Mesendoderm (in vitro differentiated cells): Measurements from ENCODE around the gene POPDC2.

Source experiments
- DNase-seq: peaks from one replicate; pipeline ENCODE4 v3.0.0; 2013
- H2AK5ac ChIP-seq: 2 replicates; pipeline ENCODE4 v1.6.1; 2013; ENCODE audit warnings: low read length, inconsistent platforms
- H2BK120ac ChIP-seq: 2 replicates; pipeline ENCODE4 v1.6.1; 2013; ENCODE audit warnings: low read depth, mild to moderate bottlenecking, low read length, moderate library complexity, mixed read lengths
- H2BK15ac ChIP-seq: replicated peaks from 2 replicates; pipeline ENCODE4 v1.6.1; 2013; ENCODE audit warnings: low read depth, mild to moderate bottlenecking, moderate library complexity
- H2BK5ac ChIP-seq: 2 replicates; pipeline ENCODE4 v1.6.1; 2013; ENCODE audit warnings: low read length, inconsistent platforms
- H3K18ac ChIP-seq: 2 replicates; pipeline ENCODE4 v1.6.1; 2013; ENCODE audit warnings: mild to moderate bottlenecking, low read length, mixed read lengths
- H3K23ac ChIP-seq: one replicate; pipeline ENCODE4 v1.6.1; 2013; ENCODE audit warnings: low read length
- H3K27ac ChIP-seq: 2 replicates; pipeline ENCODE4 v1.5.1; 2013; ENCODE audit warnings: low read depth, mild to moderate bottlenecking, inconsistent platforms, low read length, moderate library complexity
- H3K27me3 ChIP-seq: 2 replicates; pipeline ENCODE4 v1.6.1; 2013; ENCODE audit warnings: low read length, control low read depth, mild to moderate bottlenecking, inconsistent platforms; ENCODE audit not compliant: insufficient read depth, poor library complexity
- H3K36me3 ChIP-seq: 2 replicates; pipeline ENCODE4 v1.6.1; 2013; ENCODE audit warnings: low read length, inconsistent platforms; ENCODE audit not compliant: control insufficient read depth, insufficient read depth
- H3K4ac ChIP-seq: one replicate; pipeline ENCODE4 v1.6.1; 2013; ENCODE audit warnings: low read depth, mild to moderate bottlenecking, low read length, moderate library complexity
- H3K4me1 ChIP-seq: 2 replicates; pipeline ENCODE4 v1.6.1; 2013; ENCODE audit warnings: low read depth, low read length, inconsistent platforms; ENCODE audit not compliant: control insufficient read depth
- H3K4me2 ChIP-seq: 2 replicates; pipeline ENCODE4 v1.6.1; 2013; ENCODE audit warnings: low read length
- H3K4me3 ChIP-seq: 2 replicates; pipeline ENCODE4 v1.5.1; 2013; ENCODE audit warnings: mild to moderate bottlenecking, low read length
- H3K56ac ChIP-seq: one replicate; pipeline ENCODE4 v1.6.1; 2013; ENCODE audit warnings: low read length
- H3K79me1 ChIP-seq: 2 replicates; pipeline ENCODE4 v1.6.1; 2013; ENCODE audit warnings: low read length, inconsistent platforms
- H3K79me2 ChIP-seq: 2 replicates; pipeline ENCODE4 v1.6.1; 2013; ENCODE audit warnings: mild to moderate bottlenecking, low read length; ENCODE audit not compliant: control insufficient read depth, insufficient read depth
- H3K9ac ChIP-seq: 2 replicates; pipeline ENCODE4 v1.6.1; 2013; ENCODE audit warnings: low read length, inconsistent platforms
- H4K5ac ChIP-seq: one replicate; pipeline ENCODE4 v1.6.1; 2013; ENCODE audit warnings: low read length
- H4K8ac ChIP-seq: one replicate; pipeline ENCODE4 v1.6.1; 2013; ENCODE audit warnings: low read depth, mild to moderate bottlenecking, control low read depth, low read length, moderate library complexity
- WGBS: extraction: QIAGEN DNeasy Blood & Tissue Kit; methylation state at CpG from one replicate; pipeline ENCODE4 v1.1.7; 2013; ENCODE audit warnings: low lambda C conversion rate, missing lambda C conversion rate; ENCODE audit not compliant: insufficient coverage; ENCODE audit errors: extremely low coverage; 5-methylcytosine and 5-hydroxymethylcytosine counted together

Gene POPDC2

GRCh38 chr3:119636249-119636648 is 24.1 kb downstream of the POPDC2 start:
- no peak overlapping the region for H2BK120ac ChIP-seq
- no peak overlapping the region for H3K4ac ChIP-seq
- no peak overlapping the region for H2BK15ac ChIP-seq
- no peak overlapping the region for H3K27ac ChIP-seq
- no peaks in the 10 kb centered on the region for H3K27me3 ChIP-seq
- H3K4me3 ChIP-seq, result no peak overlapping the region
- H3K36me3 ChIP-seq, result no peaks in the 10 kb centered on the region
- no peak overlapping the region for H2BK5ac ChIP-seq
- H3K9ac ChIP-seq, result no peak overlapping the region
- no peaks in the 10 kb centered on the region for H3K79me1 ChIP-seq
- no peak overlapping the region for H3K56ac ChIP-seq
- no peak overlapping the region for H2AK5ac ChIP-seq
- WGBS, result no CpG with 5 or more reads among the region's 1 CpG
- DNase-seq, result no peak
- H3K4me1 ChIP-seq, result peaks cover 4% of the 10 kb centered on the region
- no peak overlapping the region for H3K18ac ChIP-seq
- no peak overlapping the region for H4K5ac ChIP-seq
- no peaks in the 10 kb centered on the region for H3K79me2 ChIP-seq
- H3K23ac ChIP-seq, result no peak overlapping the region
- no peak overlapping the region for H4K8ac ChIP-seq
- H3K4me2 ChIP-seq, result no peak overlapping the region

GRCh38 chr3:119635719-119636118 is 24.7 kb downstream of the POPDC2 start:
- H3K4me3 ChIP-seq, result no peak overlapping the region
- no peak overlapping the region for H2BK120ac ChIP-seq
- no peak overlapping the region for H3K18ac ChIP-seq
- H4K5ac ChIP-seq, result no peak overlapping the region
- no peak overlapping the region for H3K4ac ChIP-seq
- no peaks in the 10 kb centered on the region for H3K79me1 ChIP-seq
- no CpG with 5 or more reads among the region's 10 CpGs for WGBS
- H2AK5ac ChIP-seq, result no peak overlapping the region
- no peak overlapping the region for H2BK15ac ChIP-seq
- H2BK5ac ChIP-seq, result no peak overlapping the region
- no peaks in the 10 kb centered on the region for H3K79me2 ChIP-seq
- no peak overlapping the region for H3K4me2 ChIP-seq
- DNase-seq, result peak; percentile 28
- H3K56ac ChIP-seq, result no peak overlapping the region
- no peaks in the 10 kb centered on the region for H3K36me3 ChIP-seq
- H3K27me3 ChIP-seq, result no peaks in the 10 kb centered on the region
- peaks cover 4% of the 10 kb centered on the region for H3K4me1 ChIP-seq
- H4K8ac ChIP-seq, result no peak overlapping the region
- H3K27ac ChIP-seq, result no peak overlapping the region
- no peak overlapping the region for H3K9ac ChIP-seq
- no peak overlapping the region for H3K23ac ChIP-seq

GRCh38 chr3:119632829-119633228 is 27.6 kb downstream of the POPDC2 start:
- DNase-seq, result no peak

GRCh38 chr3:119632216-119632615 is 28.2 kb downstream of the POPDC2 start:
- H3K79me2 ChIP-seq, result no peaks in the 10 kb centered on the region

More at GRCh38 chr3:119632829-119633228, 27.6 kb downstream of the POPDC2 start:
- no peak overlapping the region for H3K27ac ChIP-seq
- no peak overlapping the region for H3K56ac ChIP-seq
- no peaks in the 10 kb centered on the region for H3K36me3 ChIP-seq
- H3K79me1 ChIP-seq, result no peaks in the 10 kb centered on the region
- no peak overlapping the region for H3K18ac ChIP-seq
- H2BK5ac ChIP-seq, result no peak overlapping the region
- H3K27me3 ChIP-seq, result no peaks in the 10 kb centered on the region
- no peak overlapping the region for H3K4me2 ChIP-seq
- WGBS, result no CpG with 5 or more reads among the region's 4 CpGs
- no peaks in the 10 kb centered on the region for H3K79me2 ChIP-seq
- no peak overlapping the region for H2BK120ac ChIP-seq
- no peak overlapping the region for H3K4ac ChIP-seq
- H4K5ac ChIP-seq, result no peak overlapping the region
- no peak overlapping the region for H3K4me3 ChIP-seq
- H3K9ac ChIP-seq, result no peak overlapping the region
- no peak overlapping the region for H4K8ac ChIP-seq
- H2AK5ac ChIP-seq, result no peak overlapping the region
- no peak overlapping the region for H3K23ac ChIP-seq
- H2BK15ac ChIP-seq, result no peak overlapping the region
- no peaks in the 10 kb centered on the region for H3K4me1 ChIP-seq

GRCh38 chr3:119631516-119631915 is 28.9 kb downstream of the POPDC2 start:
- no peak overlapping the region for H3K23ac ChIP-seq
- H3K27me3 ChIP-seq, result no peaks in the 10 kb centered on the region
- no peak overlapping the region for H3K4me2 ChIP-seq
- H2BK15ac ChIP-seq, result no peak overlapping the region
- no peaks in the 10 kb centered on the region for H3K36me3 ChIP-seq
- no peaks in the 10 kb centered on the region for H3K4me1 ChIP-seq
- no peak overlapping the region for H4K5ac ChIP-seq
- H2BK5ac ChIP-seq, result no peak overlapping the region
- H3K9ac ChIP-seq, result no peak overlapping the region
- no peak overlapping the region for H3K18ac ChIP-seq
- no peak overlapping the region for H3K4ac ChIP-seq
- no peak overlapping the region for H2AK5ac ChIP-seq
- no peak overlapping the region for H3K56ac ChIP-seq
- no CpG with 5 or more reads among the region's 3 CpGs for WGBS
- no peaks in the 10 kb centered on the region for H3K79me1 ChIP-seq
- DNase-seq, result no peak
- H3K27ac ChIP-seq, result no peak overlapping the region
- no peak overlapping the region for H2BK120ac ChIP-seq
- no peak overlapping the region for H3K4me3 ChIP-seq
- no peaks in the 10 kb centered on the region for H3K79me2 ChIP-seq
- no peak overlapping the region for H4K8ac ChIP-seq

More at GRCh38 chr3:119632216-119632615, 28.2 kb downstream of the POPDC2 start:
- Histone ChIP-seq H3K36me3 (no peaks in the 10 kb centered on the region), H2BK5ac (no peak overlapping the region), H3K56ac (no peak overlapping the region), H4K5ac (no peak overlapping the region), H3K23ac (no peak overlapping the region), H2AK5ac (no peak overlapping the region), H3K79me1 (no peaks in the 10 kb centered on the region), H3K18ac (no peak overlapping the region), H3K4ac (no peak overlapping the region), H3K27me3 (no peaks in the 10 kb centered on the region), H3K4me2 (no peak overlapping the region), H3K4me3 (no peak overlapping the region), H3K9ac (no peak overlapping the region), H3K4me1 (no peaks in the 10 kb centered on the region), H2BK120ac (no peak overlapping the region), H4K8ac (no peak overlapping the region), H2BK15ac (no peak overlapping the region), H3K27ac (no peak overlapping the region)
- DNase-seq, result no peak
- no CpG with 5 or more reads among the region's 4 CpGs for WGBS

- no CpG with 5 or more reads among the region's 7 CpGs for WGBS
- Histone ChIP-seq H2BK15ac (no peak overlapping the region), H3K4me3 (no peak overlapping the region), H3K79me2 (no peaks in the 10 kb centered on the region), H3K79me1 (no peaks in the 10 kb centered on the region), H2AK5ac (no peak overlapping the region), H3K23ac (no peak overlapping the region), H3K27ac (no peak overlapping the region), H3K18ac (no peak overlapping the region), H3K4me2 (no peak overlapping the region), H4K5ac (no peak overlapping the region), H3K27me3 (no peaks in the 10 kb centered on the region), H4K8ac (no peak overlapping the region), H3K56ac (no peak overlapping the region), H2BK5ac (no peak overlapping the region), H2BK120ac (no peak overlapping the region), H3K36me3 (no peaks in the 10 kb centered on the region), H3K4me1 (peaks cover 3% of the 10 kb centered on the region), H3K4ac (no peak overlapping the region), H3K9ac (no peak overlapping the region)
- DNase-seq, result no peak
Observed at GRCh38 chr3:119630880-119631329, 29.5 kb downstream of the POPDC2 start.
